H1 (cell line): Measurements from ENCODE around the gene MDFI. TPM values are rescaled to one million over a fixed set of nuclear protein-coding genes. Genes with fewer than 3 reads are reported as not detected.
A peak's percentile ranks its signal among the peaks of the same experiment; 100 is the strongest.

Source experiments
- CTCF ChIA-PET: fragments of 300-600 bp; sonication (Branson Sonifier 250); formaldehyde crosslinking; loops from one replicate; lab custom pipeline; 2021; ENCODE audit not compliant: partially characterized antibody; lab: Charles Lee
- POLR2A ChIA-PET: fragments of 300-600 bp; sonication (Branson Sonifier 250); formaldehyde crosslinking; loops from one replicate; lab custom pipeline; 2021; ENCODE audit warnings: inconsistent platforms; ENCODE audit not compliant: partially characterized antibody; lab: Charles Lee
- DNase-seq, 2 experiments: peaks; one replicate each; pipeline versions ENCODE4 v3.0.0 to v3.0.0-alpha.2; 2010 to 2022; ENCODE audit warnings: low spot score in 2 of 2, low read depth in 1 of 2, mixed read lengths in 1 of 2
- FAIRE-seq: peaks from 2 replicates; lab custom pipeline; 2011; peaks lifted over from hg19 to GRCh38; lab: Jason Lieb, UNC
- H2AFZ ChIP-seq: 2 replicates; pipeline ENCODE4 v1.8.1; 2012; ENCODE audit warnings: low read length, inconsistent platforms
- H2AK5ac ChIP-seq: 2 replicates; pipeline ENCODE4 v1.6.1; 2013; ENCODE audit warnings: low read depth, low read length
- H2BK120ac ChIP-seq: replicated peaks from 2 replicates; pipeline ENCODE3; 2013; ENCODE audit warnings: low read depth, low read length, inconsistent platforms
- H2BK12ac ChIP-seq: 2 replicates; pipeline ENCODE4 v1.6.1; 2013; ENCODE audit warnings: low read depth, low read length
- H2BK15ac ChIP-seq: 2 replicates; pipeline ENCODE4 v1.6.1; 2013; ENCODE audit warnings: low read length
- H2BK20ac ChIP-seq: 2 replicates; pipeline ENCODE4 v1.6.1; 2013; ENCODE audit warnings: low read length
- H2BK5ac ChIP-seq: 2 replicates; pipeline ENCODE4 v1.6.1; 2013; ENCODE audit warnings: low read depth, low read length
- H3K14ac ChIP-seq: 2 replicates; pipeline ENCODE4 v1.6.1; 2013; ENCODE audit warnings: inconsistent platforms; ENCODE audit not compliant: insufficient read length
- H3K18ac ChIP-seq: 2 replicates; pipeline ENCODE4 v1.6.1; 2013; ENCODE audit warnings: low read length; ENCODE audit errors: extremely low read depth
- H3K23ac ChIP-seq: 2 replicates; pipeline ENCODE4 v1.6.1; 2013; ENCODE audit warnings: inconsistent platforms; ENCODE audit not compliant: insufficient read length
- H3K23me2 ChIP-seq: 2 replicates; pipeline ENCODE4 v1.6.1; 2013; ENCODE audit warnings: low read depth, low read length
- H3K27ac ChIP-seq: 2 replicates; pipeline ENCODE4 v1.6.1; 2011; ENCODE audit warnings: low read depth, low read length, inconsistent platforms
- H3K27me3 ChIP-seq, 4 experiments: replicated peaks in 1 of 4; 1 replicate in 1 of 4; 2 replicates in 3 of 4; pipeline versions ENCODE4 v1.6.1 to v1.8.1; 2011 to 2013; ENCODE audit warnings: low read length in 3 of 4, mild to moderate bottlenecking in 3 of 4, inconsistent platforms in 2 of 4, mixed read lengths in 2 of 4, moderate library complexity in 1 of 4; ENCODE audit not compliant: control insufficient read depth in 3 of 4, insufficient read depth in 3 of 4; ENCODE audit errors: extremely low read depth in 1 of 4
- H3K36me3 ChIP-seq, 4 experiments: 2 replicates each; pipeline versions ENCODE4 v1.6.1 to v1.8.1; 2011 to 2013; ENCODE audit warnings: mild to moderate bottlenecking in 4 of 4, low read length in 3 of 4, moderate library complexity in 2 of 4, control low read depth in 1 of 4, inconsistent platforms in 1 of 4; ENCODE audit not compliant: insufficient read depth in 4 of 4, control insufficient read depth in 2 of 4
- H3K4ac ChIP-seq: replicated peaks from 2 replicates; pipeline ENCODE3; 2013; ENCODE audit warnings: low read length, low read depth, mixed read lengths, inconsistent platforms; ENCODE audit not compliant: insufficient read length
- H3K4me1 ChIP-seq, 4 experiments: replicated peaks in 1 of 4; 1 replicate in 1 of 4; 2 replicates in 3 of 4; pipeline versions ENCODE4 v1.6.1 to v1.8.1; 2011 to 2013; ENCODE audit warnings: low read length in 3 of 4, inconsistent platforms in 2 of 4, mixed read lengths in 1 of 4; ENCODE audit not compliant: insufficient read depth in 4 of 4, control insufficient read depth in 3 of 4
- H3K4me2 ChIP-seq, 2 experiments: 2 replicates each; pipeline versions ENCODE4 v1.6.1 to v1.8.1; 2011 to 2013; ENCODE audit warnings: low read depth in 2 of 2, low read length in 2 of 2, control low read depth in 1 of 2, inconsistent platforms in 1 of 2, mild to moderate bottlenecking in 1 of 2; ENCODE audit not compliant: insufficient read depth in 1 of 2
- H3K4me3 ChIP-seq, 4 experiments: fragments of 200-600, 300-600 bp in 1 of 4; sonication (generic), shearing (Covaris generic), sonication (Bioruptor Twin) in 1 of 4; 2 replicates each; pipeline versions ENCODE4 v1.5.1 to v1.8.1; 2011 to 2016; ENCODE audit warnings: low read length in 4 of 4, low read depth in 3 of 4, control low read depth in 2 of 4, inconsistent platforms in 2 of 4, mild to moderate bottlenecking in 2 of 4, mixed read lengths in 1 of 4, moderate library complexity in 1 of 4; ENCODE audit not compliant: insufficient read depth in 2 of 4; ENCODE audit errors: extremely low read depth in 1 of 4
- H3K56ac ChIP-seq: replicated peaks from 2 replicates; pipeline ENCODE3; 2013; ENCODE audit warnings: low read depth, mild to moderate bottlenecking, mixed read lengths, low read length, inconsistent platforms; ENCODE audit not compliant: insufficient read length
- H3K79me1 ChIP-seq: 2 replicates; pipeline ENCODE4 v1.6.1; 2013; ENCODE audit warnings: low read depth, low read length, control low read depth
- H3K79me2 ChIP-seq, 2 experiments: 2 replicates each; pipeline versions ENCODE4 v1.6.1 to v1.8.1; 2012 to 2013; ENCODE audit warnings: low read length in 2 of 2, mild to moderate bottlenecking in 2 of 2, inconsistent platforms in 1 of 2; ENCODE audit not compliant: insufficient read depth in 2 of 2, control insufficient read depth in 1 of 2
- H3K9ac ChIP-seq, 4 experiments: replicated peaks in 1 of 4; 1 replicate in 1 of 4; 2 replicates in 3 of 4; pipeline versions ENCODE4 v1.6.1 to v1.8.1; 2011 to 2013; ENCODE audit warnings: low read depth in 3 of 4, low read length in 3 of 4, control low read depth in 2 of 4, mild to moderate bottlenecking in 2 of 4, moderate library complexity in 2 of 4, inconsistent platforms in 1 of 4; ENCODE audit errors: extremely low read depth in 1 of 4
- H3K9me3 ChIP-seq, 2 experiments: 2 replicates each; pipeline versions ENCODE4 v1.6.1 to v1.8.1; 2012 to 2013; ENCODE audit warnings: mild to moderate bottlenecking in 2 of 2, moderate library complexity in 2 of 2, control low read depth in 1 of 2, inconsistent platforms in 1 of 2, low read depth in 1 of 2, low read length in 1 of 2, mixed read lengths in 1 of 2; ENCODE audit not compliant: insufficient read depth in 2 of 2
- H4K20me1 ChIP-seq, 2 experiments: replicated peaks in 1 of 2; 2 replicates each; pipeline versions ENCODE3 to v1.8.1; 2011 to 2013; ENCODE audit warnings: inconsistent platforms in 2 of 2, low read length in 2 of 2, mild to moderate bottlenecking in 1 of 2; ENCODE audit not compliant: insufficient read depth in 2 of 2, control insufficient read depth in 1 of 2
- H4K5ac ChIP-seq: 2 replicates; pipeline ENCODE4 v1.6.1; 2013; ENCODE audit warnings: low read length, low read depth, mixed read lengths, inconsistent platforms; ENCODE audit not compliant: insufficient read length
- H4K8ac ChIP-seq: 2 replicates; pipeline ENCODE4 v1.8.0; 2013; ENCODE audit warnings: mild to moderate bottlenecking, moderate library complexity, low read length, inconsistent platforms; ENCODE audit not compliant: insufficient read depth; ENCODE audit errors: extremely low read depth
- H4K91ac ChIP-seq: replicated peaks from 2 replicates; pipeline ENCODE3; 2013; ENCODE audit warnings: low read length, mixed read lengths, inconsistent platforms; ENCODE audit not compliant: insufficient read length
- BACH1 ChIP-seq: IDR thresholded peaks from 2 replicates; pipeline ENCODE4 v1.6.1; 2012; ENCODE audit warnings: low read length, improper control_type of control experiment
- CEBPB ChIP-seq: IDR thresholded peaks from 2 replicates; pipeline ENCODE4 v1.6.1; 2012; ENCODE audit warnings: low read depth, low read length
- EGR1 ChIP-seq: IDR thresholded peaks from 2 replicates; pipeline ENCODE4 v1.6.1; 2011; ENCODE audit warnings: low read depth, low read length, borderline replicate concordance
- POLR2A ChIP-seq, 2 experiments: IDR thresholded peaks; 1 replicate in 1 of 2; 2 replicates in 1 of 2; pipeline ENCODE4 v1.6.1; 2011; ENCODE audit warnings: low read depth in 2 of 2, low read length in 2 of 2, mild to moderate bottlenecking in 2 of 2; ENCODE audit errors: control extremely low read depth in 1 of 2
- RBBP5 ChIP-seq: IDR thresholded peaks from 2 replicates; pipeline ENCODE4 v1.7.1; 2012; ENCODE audit warnings: low read depth, mild to moderate bottlenecking, inconsistent platforms, low read length, moderate library complexity, borderline replicate concordance
- WGBS, 2 experiments: shearing (Covaris generic) in 1 of 2; methylation state at CpG; one replicate each; pipeline versions ENCODE4 v1.1.6 to v1.1.7; 2013 to 2015; ENCODE audit warnings: low lambda C conversion rate in 2 of 2, mixed read lengths in 2 of 2, inconsistent platforms in 1 of 2, low coverage in 1 of 2, missing lambda C conversion rate in 1 of 2; ENCODE audit not compliant: insufficient replicate concordance in 2 of 2, insufficient coverage in 1 of 2, insufficient read length in 1 of 2; ENCODE audit errors: extremely low coverage in 1 of 2, missing lambda C conversion rate in 1 of 2; 5-methylcytosine and 5-hydroxymethylcytosine counted together
- polyA plus RNA-seq, 7 experiments: library from polyadenylated mRNA; depleted of rRNA in 3 of 7; stranded (reverse) in 5 of 7; unstranded in 2 of 7; fragments of >200 nt in 5 of 7; fragments of 200-250 nt in 2 of 7; gene quantifications; 1 replicate in 5 of 7; 2 replicates in 1 of 7; 4 replicates in 1 of 7; pipeline versions ENCODE4 v1.2.1 to v1.2.3, GENCODE V29; 2011 to 2013; ENCODE audit warnings: missing spikeins in 2 of 7, mixed read lengths in 2 of 7
- total RNA-seq: library from RNA; stranded (reverse); fragmentation: NEBNext Ultra II Directional; extraction: Animal tissue kit (Norgen Biotek cat#: 25700); gene quantifications from 2 replicates; pipeline ENCODE4 v1.2.1, GENCODE V29; 2021

MDFI gene
- total and polyA plus RNA-seq, 2 of the 8 experiments (the other 6 are each of a cell fraction or from before 2014, with no cell fraction given): 41.0 to 65.6 TPM

- Histone ChIP-seq H3K23ac (no peak overlapping the region), H3K9me3 (peaks cover 0 to 7% of the 10 kb centered on the region in 2 experiments; a peak in 1 of 4 replicates), H2BK15ac (no peak overlapping the region), H3K4me3 (no peak overlapping the region), H3K56ac (no peak overlapping the region), H3K79me1 (no peaks in the 10 kb centered on the region), H4K20me1 (no peaks in the 10 kb centered on the region), H3K79me2 (no peaks in the 10 kb centered on the region), H3K36me3 (no peaks in the 10 kb centered on the region), H3K4ac (no peak overlapping the region), H3K23me2 (peaks cover 2% of the 10 kb centered on the region; the same call in 1 of the 2 replicates), H4K5ac (no peak overlapping the region), H2AK5ac (no peak overlapping the region), H2BK5ac (no peak overlapping the region), H3K4me2 (no peak overlapping the region; a peak in 1 of 4 replicates), H3K14ac (no peak overlapping the region), H3K27ac (no peak overlapping the region), H3K27me3 (peaks cover 0 to 5% (median 1%) of the 10 kb centered on the region in 4 experiments; a peak in 4 of 7 replicates), H2AFZ (no peak overlapping the region), H2BK120ac (no peak overlapping the region), H4K91ac (no peak overlapping the region), H3K9ac (no peak overlapping the region), H3K18ac (peak overlapping the region; percentile 28; the same call in 1 of the 2 replicates), H2BK20ac (no peak overlapping the region), H2BK12ac (no peak overlapping the region), H4K8ac (no peak overlapping the region; the same call in 1 of the 2 replicates), H3K4me1 (peaks cover 0 to 11% (median 7%) of the 10 kb centered on the region in 4 experiments; a peak in 6 of 7 replicates)
- ChIA-PET POLR2A (interaction anchor here (0.8 to 1.5 kb wide), 4 partner anchors 26 to 202 kb away, joined by 3 to 6 read pairs (median 3); no protein-coding TSS in a partner anchor), CTCF (interaction anchor here (0.5 to 3.9 kb wide), 14 partner anchors 10 to 305 kb away, joined by 3 to 16 read pairs (median 4); no protein-coding TSS in a partner anchor)
- DNase-seq (no peak), FAIRE-seq (no peak)
- WGBS, 2 experiments: 79% methylated on average over 14 of the region's 17 CpGs; no CpG with 5 or more reads in 1 of the 2 experiments
- TF ChIP-seq RBBP5 (no peak), BACH1 (no peak), EGR1 (no peak), CEBPB (no peak), POLR2A (IDR thresholded peaks at IDR 0.05; ENCODE audit: control extremely low read depth in 1 of 2, low read depth in 2 of 2, low read length in 2 of 2) (no peak)
- TF ChIP-seq, all 59 proteins: peak for 0
Measured at GRCh38 chr6:41672816-41673703, 34.8 kb downstream of the MDFI start.
